HepG2 (cell line): ENCODE data around the gene STMND1. TPM values are rescaled to one million over a fixed set of nuclear protein-coding genes. Genes with fewer than 3 reads are reported as not detected.

ENCODE experiments used
- ATAC-seq: fragments of 200-7000 bp; cut with Tn5 transposase; 3 replicates; pipeline ENCODE4 v1.9.1; 2020; ENCODE audit warnings: mild to moderate bottlenecking, moderate library complexity
- BruUV-seq: library from RNA; stranded (reverse); fragments of 400-500 nt; replicated peaks from 2 replicates; lab custom pipeline; 2021; lab: Mats Ljungman, UMichigan
- CTCF ChIA-PET: fragments of 300-600 bp; formaldehyde crosslinking; extraction: SDS; loops from one replicate; lab custom pipeline; 2021; ENCODE audit warnings: low total read pairs, inconsistent platforms, low intra/inter-chr PET ratio; lab: Yijun Ruan, JAX
- POLR2A ChIA-PET: fragments of 350-600 bp; sonication (Branson Sonifier 250); formaldehyde crosslinking; loops from one replicate; lab custom pipeline; 2020; ENCODE audit warnings: antibody characterized with exemption, inconsistent platforms; lab: Yijun Ruan, JAX
- DNase-seq: peaks from one replicate; pipeline ENCODE4 v3.0.0-alpha.2; 2015; ENCODE audit warnings: low spot score
- FAIRE-seq: peaks from 3 replicates; lab custom pipeline; 2011; peaks lifted over from hg19 to GRCh38; lab: Jason Lieb, UNC
- H2AFZ ChIP-seq: one replicate; pipeline ENCODE4 v1.6.1; 2011; ENCODE audit warnings: low read length, inconsistent platforms
- H3K27ac ChIP-seq: fragments of 300-600 bp; 3 replicates; pipeline ENCODE4 v1.8.0; 2011; ENCODE audit warnings: mixed run types, mild to moderate bottlenecking, mixed read lengths, low read length, inconsistent platforms; ENCODE audit not compliant: insufficient read depth; ENCODE audit errors: extremely low read length
- H3K27me3 ChIP-seq, 2 experiments: fragments of 200-600 bp in 1 of 2; 2 replicates in 1 of 2; 3 replicates in 1 of 2; pipeline versions ENCODE4 v1.6.0 to v1.8.0; 2011; ENCODE audit warnings: low read length in 2 of 2, mild to moderate bottlenecking in 2 of 2, moderate library complexity in 2 of 2, inconsistent platforms in 1 of 2; ENCODE audit not compliant: insufficient read depth in 2 of 2, control insufficient read depth in 1 of 2
- H3K36me3 ChIP-seq, 2 experiments: fragments of 200-600 bp in 1 of 2; replicated peaks in 1 of 2; 2 replicates in 1 of 2; 3 replicates in 1 of 2; pipeline versions ENCODE4 v1.5.1 to v1.8.0; 2011; ENCODE audit warnings: low read length in 2 of 2, inconsistent platforms in 1 of 2; ENCODE audit not compliant: insufficient read depth in 2 of 2, control insufficient read depth in 1 of 2
- H3K4me1 ChIP-seq: 2 replicates; pipeline ENCODE4 v1.5.1; 2012; ENCODE audit warnings: low read length, inconsistent platforms; ENCODE audit not compliant: insufficient read depth
- H3K4me2 ChIP-seq: 2 replicates; pipeline ENCODE4 v1.6.0; 2011; ENCODE audit warnings: low read depth, low read length, inconsistent platforms
- H3K4me3 ChIP-seq, 3 experiments: fragments of 200-600 bp in 1 of 3; sonication (generic), shearing (Covaris generic) in 1 of 3; replicated peaks in 1 of 3; 2 replicates each; pipeline ENCODE4 v1.5.1; 2011 to 2016; ENCODE audit warnings: low read length in 3 of 3, inconsistent platforms in 2 of 3, low read depth in 2 of 3, mild to moderate bottlenecking in 2 of 3, control low read depth in 1 of 3, mixed read lengths in 1 of 3; ENCODE audit not compliant: insufficient read depth in 1 of 3
- H3K79me2 ChIP-seq: one replicate; pipeline ENCODE4 v1.6.1; 2011; ENCODE audit warnings: low read length, inconsistent platforms; ENCODE audit not compliant: insufficient read depth
- H3K9ac ChIP-seq: 2 replicates; pipeline ENCODE4 v1.6.0; 2011; ENCODE audit warnings: mild to moderate bottlenecking, low read depth, low read length, inconsistent platforms; ENCODE audit not compliant: insufficient read depth
- H3K9me3 ChIP-seq: 2 replicates; pipeline ENCODE4 v1.5.1; 2012; ENCODE audit warnings: mild to moderate bottlenecking, low read length
- H4K20me1 ChIP-seq: 2 replicates; pipeline ENCODE4 v1.6.0; 2011; ENCODE audit warnings: inconsistent platforms, mild to moderate bottlenecking, low read length, moderate library complexity; ENCODE audit not compliant: insufficient read depth
- ARID3A ChIP-seq: IDR thresholded peaks from 2 replicates; pipeline ENCODE4 v1.6.1; 2012; ENCODE audit warnings: low read depth, low read length, improper control_type of control experiment
- CHCHD3 ChIP-seq: sonication (generic); formaldehyde crosslinking; IDR thresholded peaks from 2 replicates; pipeline ENCODE4 v1.8.0; 2022; ENCODE audit warnings: mild to moderate bottlenecking, missing genetic modification reagents, moderate library complexity
- ELF1 ChIP-seq: sonication (generic); formaldehyde crosslinking; IDR thresholded peaks from 2 replicates; pipeline ENCODE4 v1.4.0; 2020; ENCODE audit warnings: missing genetic modification reagents
- FOXA3 ChIP-seq: IDR thresholded peaks from 2 replicates; pipeline ENCODE4 v1.6.1; 2016; ENCODE audit warnings: missing genetic modification reagents, missing compliant biosample characterization
- FOXP4 ChIP-seq: sonication (generic); formaldehyde crosslinking; IDR thresholded peaks from 2 replicates; pipeline ENCODE4 v1.4.0; 2020; ENCODE audit warnings: missing genetic modification reagents
- GATAD2A ChIP-seq: IDR thresholded peaks from 2 replicates; pipeline ENCODE4 v1.6.1; 2016
- SOX13 ChIP-seq, 3 experiments: fragments of 450-650 bp in 1 of 3; sonication (generic) in 1 of 3; formaldehyde crosslinking in 1 of 3; IDR thresholded peaks in 2 of 3; conservative IDR thresholded peaks in 1 of 3; 2 replicates each; pipeline versions ENCODE4 v1.5.0 to v1.6.1; 2016 to 2020; ENCODE audit warnings: antibody characterized with exemption in 1 of 3, mild to moderate bottlenecking in 1 of 3, missing compliant biosample characterization in 1 of 3, missing genetic modification reagents in 1 of 3, moderate library complexity in 1 of 3
- SOX5 ChIP-seq: IDR thresholded peaks from 2 replicates; pipeline ENCODE4 v1.6.1; 2016; ENCODE audit warnings: borderline replicate concordance
- ZFP36L1 ChIP-seq: sonication (generic); formaldehyde crosslinking; IDR thresholded peaks from 2 replicates; pipeline ENCODE4 v1.8.0; 2022; ENCODE audit warnings: mild to moderate bottlenecking, missing genetic modification reagents, moderate library complexity
- ZFX ChIP-seq: sonication (generic); formaldehyde crosslinking; IDR thresholded peaks from 2 replicates; pipeline ENCODE4 v1.4.0; 2020; ENCODE audit warnings: mild to moderate bottlenecking, low read depth, missing genetic modification reagents, moderate library complexity
- ZNF160 ChIP-seq: sonication (generic); formaldehyde crosslinking; IDR thresholded peaks from 2 replicates; pipeline ENCODE4 v1.8.0; 2022; ENCODE audit warnings: mild to moderate bottlenecking, inconsistent platforms, missing genetic modification reagents
- ZNF547 ChIP-seq: sonication (generic); formaldehyde crosslinking; IDR thresholded peaks from 2 replicates; pipeline ENCODE4 v1.5.1; 2020; ENCODE audit warnings: mild to moderate bottlenecking, missing genetic modification reagents
- ZNF720 ChIP-seq: sonication (generic); formaldehyde crosslinking; IDR thresholded peaks from 2 replicates; pipeline ENCODE4 v1.4.0; 2020; ENCODE audit warnings: missing genetic modification reagents
- ZNF879 ChIP-seq: sonication (generic); formaldehyde crosslinking; IDR thresholded peaks from 2 replicates; pipeline ENCODE4 v1.8.1; 2023; ENCODE audit warnings: missing genetic modification reagents
- ZXDC ChIP-seq: sonication (generic); formaldehyde crosslinking; IDR thresholded peaks from 2 replicates; pipeline ENCODE4 v1.5.0; 2020; ENCODE audit warnings: mild to moderate bottlenecking, missing genetic modification reagents
- WGBS: methylation state at CpG from one replicate; pipeline ENCODE4 v1.1.6; 2017; ENCODE audit warnings: low lambda C conversion rate; 5-methylcytosine and 5-hydroxymethylcytosine counted together
- in situ Hi-C: cut with HindIII; loops from 2 replicates; pipeline ENCODE4 v1.10.0; 2017; ENCODE audit warnings: low pct_unique_long_range_greater_than_20kb; ENCODE audit not compliant: extremely low pct_ligation_motif_present
- intact Hi-C: fragments of 100-400 bp; cut with micrococcal nuclease; formaldehyde crosslinking; loops from one replicate; pipeline ENCODE4 v1.10.0; 2022; ENCODE audit not compliant: unreplicated experiment
- polyA plus RNA-seq, 8 experiments: library from polyadenylated mRNA; depleted of rRNA in 3 of 8; stranded (reverse) in 7 of 8; unstranded in 1 of 8; fragments of >200 nt; fragmentation: Illumina TruSeq in 4 of 8; extraction: Trizol in 4 of 8; gene quantifications; 2 replicates each; pipeline versions ENCODE4 v1.2.1 to v1.2.3, GENCODE V29; 2011 to 2016; ENCODE audit warnings: low read depth in 4 of 8, missing spikeins in 1 of 8, mixed read lengths in 1 of 8; ENCODE audit not compliant: insufficient read depth in 1 of 8
- total RNA-seq, 5 experiments: library from RNA; depleted of rRNA; stranded (reverse); fragments of >200 nt; fragmentation: Illumina TruSeq; extraction: Trizol; gene quantifications; 2 replicates each; pipeline ENCODE4 v1.2.3, GENCODE V29; 2016; ENCODE audit warnings: low read depth in 1 of 5
- TF ChIP-seq, protein P1 (sequence below): IDR thresholded peaks from 2 replicates; pipeline ENCODE4 v1.6.1; 2016; ENCODE audit warnings: control low read depth
- TF ChIP-seq, protein P2 (sequence below): sonication (generic); formaldehyde crosslinking; IDR thresholded peaks from 2 replicates; pipeline ENCODE4 v1.5.0; 2020; ENCODE audit warnings: missing genetic modification reagents

Gene STMND1
- total and polyA plus RNA-seq, 2 of the 13 experiments (the other 11 are each of a cell fraction or from before 2014, with no cell fraction given) = not detected

DNA sequence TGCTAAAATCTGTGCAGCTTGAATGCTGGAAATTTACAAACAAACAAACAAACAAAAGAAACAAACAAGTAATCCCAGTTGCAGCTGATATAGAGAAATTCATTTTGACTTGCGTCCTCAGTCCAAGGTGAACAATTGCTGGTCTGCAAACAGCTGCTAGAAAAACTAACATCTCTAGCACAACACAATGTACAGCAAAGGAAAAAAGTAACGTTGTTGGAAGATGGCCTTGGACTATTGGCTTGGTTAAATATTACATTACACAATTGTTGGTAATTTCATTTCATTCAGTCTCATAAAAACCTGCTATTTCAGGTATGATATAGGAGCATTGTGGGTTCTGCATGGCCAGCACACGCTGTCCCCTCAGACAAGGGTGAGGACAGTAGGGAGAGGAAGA is 50.0 kb downstream of the STMND1 start:
- POLR2A ChIA-PET = no interaction called here
- intact Hi-C loops (loop anchor here (10.0 kb wide), 1 partner anchor 1353 kb away; no protein-coding TSS in a partner anchor), in situ Hi-C loops (loop anchor here (10.0 to 25.0 kb wide), 2 partner anchors 973 to 1160 kb away; partner anchors contain the start of gene NHLRC1)
- CTCF ChIA-PET = no interaction called here
- H3K4me1 ChIP-seq = peaks cover 7% of the 10 kb centered on the region
- FAIRE-seq (no peak), DNase-seq (peak; percentile 20), ATAC-seq (peak; percentile 55; the same call in 2 of the 3 replicates)
- no peak overlapping the region for H2AFZ ChIP-seq
- H3K27me3 ChIP-seq = no peaks in the 10 kb centered on the region; a peak in 1 of 5 replicates
- H3K27ac ChIP-seq = no peak overlapping the region
- H4K20me1 ChIP-seq = no peaks in the 10 kb centered on the region
- H3K4me2 ChIP-seq = no peak overlapping the region
- no peaks in the 10 kb centered on the region for H3K36me3 ChIP-seq
- H3K9ac ChIP-seq = no peak overlapping the region
- H3K4me3 ChIP-seq = no peak overlapping the region
- H3K79me2 ChIP-seq = no peaks in the 10 kb centered on the region
- WGBS = 17% methylated on average over 3 of the region's 3 CpGs
- peaks cover 22% of the 10 kb centered on the region for H3K9me3 ChIP-seq
- BruUV-seq = no TSS peak
- TF ChIP-seq ZNF879 (CRISPR knock-in tag) (no peak), ZNF160 (CRISPR knock-in tag) (no peak), ARID3A (0 out of 2 replicates have a peak, but pooled peaks have one; percentile 32), ZNF720 (no peak), SOX13 (IDR thresholded peaks at IDR 0.05) (no peak), SOX13 (CRISPR knock-in tag; conservative IDR thresholded peaks at IDR 0.05 in 1 of 2, IDR thresholded peaks at IDR 0.05 in 1 of 2) (peak in 1 of 2 experiments; percentile 74; a peak in 2 of 4 replicates), ELF1 (CRISPR knock-in tag) (no peak), ZFP36L1 (CRISPR knock-in tag) (no peak), FOXA3 (CRISPR knock-in tag) (peak; percentile 41), CHCHD3 (CRISPR knock-in tag) (no peak), FOXP4 (CRISPR knock-in tag) (peak; percentile 41; the same call in 1 of the 2 replicates), ZFX (CRISPR knock-in tag) (no peak), GATAD2A (CRISPR knock-in tag) (peak; percentile 53; the same call in 1 of the 2 replicates), ZXDC (CRISPR knock-in tag) (no peak), ZNF547 (CRISPR knock-in tag) (no peak), SOX5 (CRISPR knock-in tag) (peak; percentile 64; the same call in 1 of the 2 replicates)
- TF ChIP-seq, protein P1, sequence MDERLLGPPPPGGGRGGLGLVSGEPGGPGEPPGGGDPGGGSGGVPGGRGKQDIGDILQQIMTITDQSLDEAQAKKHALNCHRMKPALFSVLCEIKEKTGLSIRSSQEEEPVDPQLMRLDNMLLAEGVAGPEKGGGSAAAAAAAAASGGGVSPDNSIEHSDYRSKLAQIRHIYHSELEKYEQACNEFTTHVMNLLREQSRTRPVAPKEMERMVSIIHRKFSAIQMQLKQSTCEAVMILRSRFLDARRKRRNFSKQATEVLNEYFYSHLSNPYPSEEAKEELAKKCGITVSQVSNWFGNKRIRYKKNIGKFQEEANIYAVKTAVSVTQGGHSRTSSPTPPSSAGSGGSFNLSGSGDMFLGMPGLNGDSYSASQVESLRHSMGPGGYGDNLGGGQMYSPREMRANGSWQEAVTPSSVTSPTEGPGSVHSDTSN (CRISPR knock-in tag) = no peak
- TF ChIP-seq, protein P2, sequence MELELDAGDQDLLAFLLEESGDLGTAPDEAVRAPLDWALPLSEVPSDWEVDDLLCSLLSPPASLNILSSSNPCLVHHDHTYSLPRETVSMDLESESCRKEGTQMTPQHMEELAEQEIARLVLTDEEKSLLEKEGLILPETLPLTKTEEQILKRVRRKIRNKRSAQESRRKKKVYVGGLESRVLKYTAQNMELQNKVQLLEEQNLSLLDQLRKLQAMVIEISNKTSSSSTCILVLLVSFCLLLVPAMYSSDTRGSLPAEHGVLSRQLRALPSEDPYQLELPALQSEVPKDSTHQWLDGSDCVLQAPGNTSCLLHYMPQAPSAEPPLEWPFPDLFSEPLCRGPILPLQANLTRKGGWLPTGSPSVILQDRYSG (CRISPR knock-in tag) = no peak
